Fibroblast of upper back skin (primary cell): ENCODE measurements around the gene GRM8.
"Not testable (repeated sequence)": the region's sequence is repeated elsewhere in the genome, so short reads cannot be mapped to it uniquely, and the experiment has no call there.

ENCODE experiments used
- DNase-seq: peaks from one replicate; pipeline ENCODE4 v3.0.0-alpha.2; 2013

Gene GRM8

GRCh38 chr7:126907657-126908056 is 345.1 kb downstream of the GRM8 start:
- not testable (repeated sequence) for DNase-seq

- DNase-seq: not testable (repeated sequence)
Measured at GRCh38 chr7:126905255-126905654, 347.5 kb downstream of the GRM8 start.

- not testable (repeated sequence) for DNase-seq
Measured at GRCh38 chr7:126901041-126901765, 351.5 kb downstream of the GRM8 start.

GRCh38 chr7:126887980-126888379 is 364.8 kb downstream of the GRM8 start:
- DNase-seq: not testable (repeated sequence)

GRCh38 chr7:126887560-126887959 is 365.2 kb downstream of the GRM8 start:
- DNase-seq: not testable (repeated sequence)

- DNase-seq: not testable (repeated sequence)
Measured at GRCh38 chr7:126882730-126883129, 370.0 kb downstream of the GRM8 start.

GRCh38 chr7:126881908-126882307 is 370.8 kb downstream of the GRM8 start:
- not testable (repeated sequence) for DNase-seq

- no peak for DNase-seq
Measured at GRCh38 chr7:126881315-126881714, 371.4 kb downstream of the GRM8 start.

GRCh38 chr7:126876536-126876935 is 376.2 kb downstream of the GRM8 start:
- DNase-seq: not testable (repeated sequence)

- no peak for DNase-seq
Measured at GRCh38 chr7:126856691-126857291, 395.9 kb downstream of the GRM8 start.

- DNase-seq: no peak
Measured at GRCh38 chr7:126845331-126845730, 407.4 kb downstream of the GRM8 start.

- DNase-seq: no peak
Measured at GRCh38 chr7:126843883-126844282, 408.9 kb downstream of the GRM8 start.

- DNase-seq: no peak
Measured at GRCh38 chr7:126843336-126843735, 409.4 kb downstream of the GRM8 start.

- no peak for DNase-seq
Measured at GRCh38 chr7:126842451-126842850, 410.3 kb downstream of the GRM8 start.

- DNase-seq: no peak
Measured at GRCh38 chr7:126840869-126841268, 411.9 kb downstream of the GRM8 start.

GRCh38 chr7:126839624-126840023 is 413.1 kb downstream of the GRM8 start:
- no peak for DNase-seq

- no peak for DNase-seq
Measured at GRCh38 chr7:126838194-126838593, 414.5 kb downstream of the GRM8 start.

GRCh38 chr7:126831241-126831640 is 421.5 kb downstream of the GRM8 start:
- not testable (repeated sequence) for DNase-seq

GRCh38 chr7:126820925-126821324 is 431.8 kb downstream of the GRM8 start:
- no peak for DNase-seq

- DNase-seq: no peak
Measured at GRCh38 chr7:126819197-126819484, 433.6 kb downstream of the GRM8 start.

- DNase-seq: no peak
Measured at GRCh38 chr7:126818393-126819196, 434.1 kb downstream of the GRM8 start.

- DNase-seq: no peak
Measured at GRCh38 chr7:126809188-126809587, 443.6 kb downstream of the GRM8 start.

GRCh38 chr7:126806614-126807013 is 446.1 kb downstream of the GRM8 start:
- no peak for DNase-seq

- no peak for DNase-seq
Measured at GRCh38 chr7:126805351-126805750, 447.4 kb downstream of the GRM8 start.
